ENCODE data around the gene AGRN.
"Not testable (repeated sequence)": the region's sequence is repeated elsewhere in the genome, so short reads cannot be mapped to it uniquely, and the experiment has no call there.

The AGRN gene

GRCh38 chr1:1062348-1063163 is 42.6 kb downstream of the AGRN start:
- H3K4me3 ChIP-seq (ENCODE audit: low read length): no peak overlapping the region
- DNase-seq (ENCODE audit: low read depth): no peak
- no peak for TF ChIP-seq CTCF (IDR thresholded peaks at IDR 0.05; ENCODE audit: insufficient read depth, low read depth, low read length, missing control alignments)

- no peak for DNase-seq (ENCODE audit: low read depth)
- H3K4me3 ChIP-seq (ENCODE audit: low read length): no peak overlapping the region
- no peak for TF ChIP-seq CTCF (IDR thresholded peaks at IDR 0.05; ENCODE audit: insufficient read depth, low read depth, low read length, missing control alignments)
Measured at GRCh38 chr1:1063261-1063944, 43.5 kb downstream of the AGRN start.

GRCh38 chr1:1063945-1064831 is 44.3 kb downstream of the AGRN start:
- no peak overlapping the region for H3K4me3 ChIP-seq (ENCODE audit: low read length)
- TF ChIP-seq CTCF (IDR thresholded peaks at IDR 0.05; ENCODE audit: insufficient read depth, low read depth, low read length, missing control alignments): peak; percentile 65
- DNase-seq (ENCODE audit: low read depth): peak; percentile 68

GRCh38 chr1:1065265-1065939 is 45.5 kb downstream of the AGRN start:
- no peak for DNase-seq (ENCODE audit: low read depth)
- no peak for TF ChIP-seq CTCF (IDR thresholded peaks at IDR 0.05; ENCODE audit: insufficient read depth, low read depth, low read length, missing control alignments)
- H3K4me3 ChIP-seq (ENCODE audit: low read length): no peak overlapping the region

- H3K4me3 ChIP-seq (ENCODE audit: low read length); DNase-seq (ENCODE audit: low read depth): not testable (repeated sequence)
Measured at GRCh38 chr1:1065940-1066304, 46.0 kb downstream of the AGRN start.

- H3K4me3 ChIP-seq (ENCODE audit: low read length): no peak overlapping the region
- DNase-seq (ENCODE audit: low read depth): peak; percentile 44
- TF ChIP-seq CTCF (IDR thresholded peaks at IDR 0.05; ENCODE audit: insufficient read depth, low read depth, low read length, missing control alignments): no peak
Measured at GRCh38 chr1:1066403-1067283, 46.7 kb downstream of the AGRN start.
